ENCODE data around the gene RHBDD1.

Gene RHBDD1

DNA sequence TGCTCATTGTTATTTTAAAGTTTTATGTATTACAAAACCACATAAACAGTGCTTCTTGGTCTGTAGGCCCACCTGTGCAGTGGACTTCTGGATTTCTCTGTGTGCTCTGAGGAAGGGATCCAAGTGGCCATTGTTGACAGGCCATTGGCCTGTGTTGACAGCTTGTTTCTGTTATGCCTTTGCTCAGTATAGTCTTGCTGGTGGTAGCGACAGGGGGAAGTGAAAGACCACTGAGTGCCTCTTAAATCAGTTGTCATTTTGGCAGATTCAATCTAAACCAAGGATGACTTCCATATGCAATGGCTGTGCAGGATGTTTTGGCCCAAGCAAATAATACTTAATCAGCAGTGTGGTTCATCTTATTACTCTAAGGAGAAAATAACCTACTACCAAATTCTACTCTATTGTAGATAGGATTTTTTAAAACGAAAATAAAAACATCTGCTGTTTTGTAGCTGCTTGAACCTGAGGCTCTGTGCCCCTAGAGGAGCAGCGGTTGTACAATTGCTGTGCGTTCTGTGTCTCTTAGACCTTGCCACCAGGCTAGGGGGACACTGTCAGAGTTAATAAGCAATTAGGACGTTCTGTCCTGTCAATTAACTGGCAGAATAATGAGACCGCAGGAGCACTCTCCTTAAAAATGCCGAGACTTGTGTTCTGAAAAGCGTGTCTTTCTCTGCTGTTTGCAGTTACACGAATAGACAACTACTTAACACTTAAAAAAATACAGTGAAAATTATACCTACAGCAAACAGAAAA, 108.2 kb downstream of the RHBDD1 start:
- no peak for DNase-seq

DNA sequence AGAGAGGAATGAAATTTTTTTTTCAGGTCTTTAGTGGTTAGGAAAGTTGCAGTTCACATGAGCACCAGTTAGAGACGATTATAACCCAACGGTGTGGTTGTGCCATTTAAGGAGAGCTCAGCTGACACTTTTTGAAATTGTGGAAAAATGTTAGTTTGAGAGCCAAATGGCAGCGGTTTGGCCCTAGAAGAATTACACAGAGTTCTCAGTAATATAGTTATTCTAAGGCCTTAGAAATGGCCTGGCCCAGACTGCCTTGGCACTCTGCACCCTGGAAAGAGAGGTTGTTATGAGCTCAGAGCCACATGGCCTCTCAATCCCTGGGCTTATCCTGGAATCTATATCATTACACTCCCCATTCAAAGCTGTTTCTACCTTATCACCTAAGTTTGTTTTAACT, 117.4 kb downstream of the RHBDD1 start:
- no peak for DNase-seq

DNA sequence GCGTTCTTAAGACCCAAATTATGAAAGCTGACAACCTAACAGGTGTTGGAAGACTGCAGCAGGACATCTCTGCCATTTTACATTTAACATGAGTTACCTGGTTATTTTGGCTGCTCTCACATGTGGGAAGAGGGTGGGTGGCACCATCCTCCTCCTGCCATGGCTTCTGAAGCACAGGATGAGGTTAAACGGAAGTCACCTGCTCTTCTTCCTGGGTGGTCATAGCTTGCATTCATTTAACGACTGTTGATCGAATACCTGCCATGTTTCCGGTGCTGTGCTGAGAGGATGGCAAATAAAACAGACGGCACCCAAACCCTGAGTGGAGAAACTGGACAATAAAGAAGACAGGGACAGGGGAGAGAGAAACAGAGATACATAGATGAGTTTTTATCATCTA, 118.0 kb downstream of the RHBDD1 start:
- no peak for DNase-seq

DNA sequence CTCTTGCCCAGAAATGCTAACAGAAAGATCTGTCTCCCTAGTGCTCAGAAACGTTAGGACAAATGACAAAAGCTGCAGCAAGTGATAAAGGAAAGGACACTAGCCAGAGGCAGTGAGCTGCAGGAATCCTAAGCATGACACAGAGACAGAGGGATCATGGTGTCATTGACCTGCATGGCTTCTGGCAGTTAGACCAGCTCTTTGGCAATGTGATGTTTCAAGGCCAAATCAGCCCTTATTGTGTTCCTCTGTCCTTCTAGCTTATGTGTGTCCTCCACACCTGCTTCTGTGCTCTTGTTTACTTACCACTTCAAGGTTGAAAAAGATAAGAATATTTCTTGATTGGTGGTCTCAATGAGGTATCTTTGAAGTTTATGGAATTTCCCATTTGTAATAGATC, 120.8 kb downstream of the RHBDD1 start:
- DNase-seq: no peak

DNA sequence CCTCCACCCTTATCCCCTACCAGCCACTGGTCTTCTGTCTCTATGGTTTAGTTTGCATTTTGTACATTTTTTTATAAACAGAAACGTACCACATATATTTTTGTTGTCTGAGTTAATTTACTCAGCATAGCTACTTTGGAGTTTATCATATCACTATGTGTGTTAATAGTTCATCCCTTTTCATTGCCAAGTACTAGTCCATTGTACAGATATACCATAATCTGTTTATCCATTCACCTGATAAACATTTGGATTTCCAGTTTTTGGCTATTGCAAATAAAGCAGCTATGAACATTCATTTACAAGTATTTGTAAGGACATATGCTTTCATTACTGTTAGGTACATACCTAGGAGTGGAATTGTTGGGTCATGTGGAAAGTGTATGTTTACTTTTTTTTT, 123.6 kb downstream of the RHBDD1 start:
- no peak for DNase-seq

DNA sequence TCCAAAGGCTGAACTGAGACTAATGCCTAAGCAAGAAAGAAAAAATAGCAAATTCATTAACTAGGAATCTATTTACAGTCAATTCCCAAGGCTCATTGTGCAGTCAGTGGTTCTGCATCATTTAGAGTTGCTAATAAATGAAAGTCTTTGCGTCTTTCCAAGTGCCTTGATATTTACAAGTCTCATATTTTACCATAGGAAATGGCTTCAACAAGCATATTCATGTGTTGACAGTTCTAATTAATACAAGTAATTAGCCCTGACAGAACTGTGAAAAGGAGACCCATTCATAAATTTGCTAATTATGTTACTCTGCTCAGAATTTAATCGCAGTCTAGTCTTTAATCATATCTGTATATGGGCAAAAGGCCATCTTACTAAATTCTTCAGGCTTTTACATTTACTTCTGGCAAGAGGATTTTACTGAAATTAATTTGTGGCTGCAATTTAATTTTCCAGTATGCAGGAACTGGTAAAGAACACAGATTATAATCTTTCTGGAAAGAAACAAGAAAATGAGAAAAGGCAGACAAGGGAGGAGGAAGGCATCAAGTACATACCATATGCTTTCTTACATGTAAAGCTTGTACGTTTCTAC, 126.4 kb downstream of the RHBDD1 start:
- no peak for DNase-seq

DNA sequence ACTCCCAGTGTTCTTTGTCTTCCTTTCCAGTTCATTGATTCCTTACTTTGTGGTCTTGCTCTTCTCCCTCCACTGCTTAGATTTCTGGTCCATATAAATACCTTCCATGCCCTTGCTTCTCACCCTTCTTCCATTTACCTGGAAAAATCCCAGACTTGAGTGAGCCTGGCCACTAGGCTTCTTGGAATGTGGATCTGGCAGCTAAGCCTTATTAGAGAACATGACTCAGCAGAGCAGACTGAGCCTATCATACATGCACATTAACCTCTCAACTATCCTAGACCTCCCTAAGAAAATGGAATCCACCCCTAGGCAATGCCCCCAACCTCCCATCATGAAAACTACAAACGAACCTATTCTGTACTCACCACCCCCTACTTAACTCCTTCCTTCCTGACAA, 127.7 kb downstream of the RHBDD1 start:
- DNase-seq: no peak

DNA sequence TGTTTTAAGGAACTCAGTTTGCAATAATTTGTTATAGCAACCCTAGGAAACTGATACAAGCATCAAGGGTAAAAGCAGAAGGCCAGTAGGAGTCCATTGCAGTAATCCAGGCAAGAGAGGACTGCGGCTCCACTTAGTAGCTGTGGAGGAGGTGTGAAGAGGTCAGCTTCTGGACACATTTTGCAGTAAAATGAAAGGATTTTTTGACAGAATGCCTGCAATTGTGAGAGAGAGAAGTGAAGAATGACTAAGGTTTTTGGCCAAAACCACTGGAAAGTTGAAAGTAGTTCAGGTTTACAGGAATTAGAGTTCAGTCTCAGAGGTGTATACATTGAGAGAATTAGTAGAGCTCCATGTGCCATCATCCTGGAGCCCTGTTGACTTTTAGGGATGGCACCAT, 129.5 kb downstream of the RHBDD1 start:
- DNase-seq: no peak

DNA sequence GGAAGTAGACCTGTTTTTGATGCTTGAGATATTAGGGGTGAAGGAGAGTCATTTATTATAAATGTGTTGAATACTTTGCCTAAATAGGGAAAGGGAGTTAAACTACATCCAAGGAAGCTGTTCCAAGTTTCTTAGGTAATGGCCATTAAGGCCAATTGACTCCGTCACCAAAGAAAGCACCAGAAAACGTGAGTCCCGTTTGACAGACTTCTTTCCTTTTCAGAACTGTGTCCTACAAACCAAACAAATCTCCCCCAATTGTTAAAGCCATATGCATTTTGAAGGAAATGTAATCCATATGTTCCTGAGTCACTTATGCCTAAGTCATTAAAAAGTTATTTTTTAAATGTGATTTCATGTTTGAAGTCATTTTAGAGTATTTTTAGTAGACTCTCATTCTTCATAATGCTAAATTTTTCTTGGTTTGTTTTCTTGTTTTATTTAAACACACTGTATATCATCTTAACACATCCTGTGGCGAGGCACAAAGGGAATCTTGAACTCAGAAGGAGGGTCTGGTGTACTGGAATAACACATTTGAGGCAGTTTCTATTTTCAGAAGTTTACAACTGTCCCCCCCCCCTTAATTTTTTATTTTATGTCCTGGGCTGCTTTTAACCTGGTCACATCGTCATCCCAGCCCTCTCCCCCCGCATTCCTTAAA, 133.7 kb downstream of the RHBDD1 start:
- no peak for DNase-seq

DNA sequence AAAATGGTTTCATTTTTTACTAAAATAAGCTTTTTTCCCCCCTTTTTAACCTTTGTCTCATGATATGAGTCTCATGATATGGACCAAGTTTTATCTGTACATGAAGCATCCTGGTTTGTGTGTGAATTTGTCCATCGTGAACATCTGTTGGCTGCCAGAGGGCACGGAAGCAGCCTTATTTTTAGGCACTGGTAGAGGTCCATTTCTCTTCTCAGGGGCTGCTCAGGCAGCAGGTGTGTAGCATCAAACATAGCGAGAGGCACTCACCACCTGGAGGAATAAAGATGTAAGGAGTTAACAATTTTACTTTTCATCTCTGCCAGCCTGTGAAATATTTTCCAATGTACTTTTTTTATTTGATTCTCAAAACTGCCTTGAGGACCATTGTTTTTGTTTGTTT, 134.5 kb downstream of the RHBDD1 start:
- no peak for DNase-seq

DNA sequence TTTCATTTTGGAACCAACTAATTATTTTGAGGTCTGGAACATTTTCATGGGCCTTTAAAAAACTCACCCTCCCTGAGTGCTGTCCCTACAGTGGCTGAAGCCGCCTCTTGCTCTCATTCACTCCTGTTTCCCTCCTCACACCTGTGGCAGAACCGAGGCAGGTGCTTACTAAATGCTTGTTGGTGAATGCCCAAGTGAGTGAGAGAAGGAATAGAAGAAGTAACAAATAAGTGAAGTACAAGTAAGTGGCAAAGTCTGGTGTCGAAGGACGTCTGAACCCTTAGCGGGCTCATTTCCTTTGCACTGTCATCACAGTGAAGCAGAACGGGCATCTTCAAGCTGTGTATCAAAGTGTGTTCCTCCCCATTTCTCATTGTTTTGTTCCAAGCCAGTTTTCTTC, 135.2 kb downstream of the RHBDD1 start:
- DNase-seq: no peak

DNA sequence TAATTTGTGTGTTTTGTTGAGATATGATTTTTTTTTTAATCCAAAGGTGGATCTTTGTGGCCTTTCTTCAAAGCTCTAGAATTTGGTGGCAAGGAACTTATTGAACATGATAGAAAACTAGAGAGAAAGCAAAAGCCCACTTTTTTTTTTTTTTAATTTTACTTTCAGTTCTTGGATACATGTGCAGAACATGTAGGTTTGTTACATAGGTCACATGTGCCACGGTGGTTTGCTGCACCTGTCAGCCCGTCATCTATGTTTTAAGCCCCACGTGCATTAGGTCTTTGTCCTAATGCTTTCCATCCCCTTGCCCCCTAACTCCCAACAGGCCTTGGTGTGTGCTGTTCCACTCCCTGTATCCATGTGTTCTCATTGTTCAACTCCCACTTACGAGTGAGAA, 135.9 kb downstream of the RHBDD1 start:
- DNase-seq: no peak

DNA sequence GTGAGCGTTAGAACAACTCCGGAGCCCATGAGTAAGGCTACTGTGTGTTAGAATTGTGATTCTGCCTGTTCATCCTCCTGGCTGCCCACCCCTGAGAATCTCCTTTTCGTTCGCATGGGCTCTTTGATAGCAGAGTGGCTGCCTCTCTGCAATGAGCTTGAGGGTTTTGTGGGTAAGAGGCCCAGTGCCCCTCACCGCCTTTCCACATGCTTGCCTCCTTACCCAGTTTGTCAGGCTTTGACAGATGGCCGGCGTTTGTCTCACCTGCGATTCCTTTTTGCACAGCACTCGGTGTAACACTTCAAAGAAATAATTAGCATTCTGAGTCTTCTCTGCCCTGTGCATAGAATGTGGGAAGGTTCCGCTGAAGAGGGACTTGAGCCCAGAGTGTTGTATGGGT, 138.0 kb downstream of the RHBDD1 start:
- no peak for DNase-seq

DNA sequence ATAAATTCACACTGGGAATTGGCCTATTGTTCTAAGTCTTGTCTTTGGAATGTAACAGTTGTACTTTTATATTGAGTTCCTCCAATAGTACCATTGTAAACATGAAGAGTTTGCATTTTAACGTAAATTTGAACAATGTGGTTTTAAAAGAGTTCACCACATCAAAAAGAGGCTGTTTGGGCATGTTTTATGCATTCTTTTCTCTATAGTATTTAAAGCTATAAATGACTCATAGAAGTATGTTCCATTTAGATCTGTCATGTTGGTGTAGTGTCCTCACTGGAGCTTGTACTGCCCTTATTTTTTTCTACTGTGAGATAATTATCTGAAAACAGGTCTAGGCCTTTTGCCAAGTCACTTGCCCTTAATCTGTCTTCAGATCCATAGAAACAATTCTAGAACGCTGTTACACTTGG, 141.9 kb downstream of the RHBDD1 start:
- no peak for DNase-seq

DNA sequence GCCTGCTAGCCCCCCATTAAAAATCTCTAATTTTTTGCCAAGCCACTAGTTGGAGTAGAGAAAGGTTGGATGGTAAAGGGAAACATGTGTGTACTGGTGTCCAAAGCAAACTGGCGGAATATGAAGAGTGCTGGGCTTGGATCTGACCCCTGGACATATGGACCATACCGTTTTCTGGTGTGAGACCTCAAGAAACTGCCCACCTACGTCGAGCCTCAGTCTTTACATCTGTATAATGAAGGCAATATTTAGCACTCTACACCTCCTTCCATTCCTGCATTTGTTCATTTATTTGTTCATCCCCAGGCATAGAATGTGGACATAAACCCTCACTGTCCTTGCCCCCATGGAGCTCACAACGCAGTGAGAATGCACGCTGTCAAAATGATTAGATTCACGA, 142.4 kb downstream of the RHBDD1 start:
- DNase-seq: no peak

DNA sequence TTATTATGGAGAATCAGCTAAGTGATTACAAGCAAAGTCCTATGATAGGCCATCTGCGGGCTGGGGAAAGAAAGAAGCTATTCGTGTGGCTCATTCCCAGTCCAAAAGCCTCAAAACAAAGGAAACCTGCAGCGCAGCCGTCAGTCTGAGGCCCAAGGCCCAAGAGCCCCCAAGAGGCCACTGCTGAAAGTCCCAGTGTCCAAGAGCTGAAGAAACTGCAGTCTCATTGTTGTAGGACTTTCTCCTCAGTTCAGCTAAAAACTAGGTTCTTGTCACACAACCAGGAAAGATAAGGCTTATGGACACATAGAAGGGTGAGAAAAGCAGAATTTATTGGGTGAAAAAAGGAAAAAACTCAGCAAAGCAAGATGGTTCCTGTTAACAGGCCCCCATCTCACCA, 143.2 kb downstream of the RHBDD1 start:
- DNase-seq: no peak

DNA sequence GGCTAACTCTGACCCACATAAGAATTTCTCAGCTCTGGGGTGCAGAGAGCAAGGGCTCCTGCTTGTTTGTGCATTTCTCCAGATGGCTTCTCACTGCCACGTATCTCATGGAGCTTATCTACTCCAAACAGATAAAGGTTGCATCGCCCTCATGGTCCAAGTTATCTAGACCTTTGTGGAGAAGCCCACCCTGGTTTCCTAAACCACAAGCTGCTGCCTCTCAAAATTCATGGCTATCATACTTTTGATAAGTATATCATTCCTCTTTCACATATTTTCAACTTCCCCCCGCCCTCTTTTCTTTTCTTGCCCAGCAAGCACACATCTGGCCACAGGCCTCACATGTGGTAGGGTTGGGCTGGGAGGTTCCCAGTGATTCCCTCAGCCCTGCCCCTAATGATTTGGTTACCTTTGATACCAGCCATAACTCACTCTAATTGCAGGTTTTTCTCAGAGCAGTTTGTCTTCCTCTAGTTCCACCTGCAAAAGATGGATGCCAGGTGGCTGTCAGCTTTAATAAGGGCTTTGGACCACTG, 146.0 kb downstream of the RHBDD1 start:
- DNase-seq: no peak

DNA sequence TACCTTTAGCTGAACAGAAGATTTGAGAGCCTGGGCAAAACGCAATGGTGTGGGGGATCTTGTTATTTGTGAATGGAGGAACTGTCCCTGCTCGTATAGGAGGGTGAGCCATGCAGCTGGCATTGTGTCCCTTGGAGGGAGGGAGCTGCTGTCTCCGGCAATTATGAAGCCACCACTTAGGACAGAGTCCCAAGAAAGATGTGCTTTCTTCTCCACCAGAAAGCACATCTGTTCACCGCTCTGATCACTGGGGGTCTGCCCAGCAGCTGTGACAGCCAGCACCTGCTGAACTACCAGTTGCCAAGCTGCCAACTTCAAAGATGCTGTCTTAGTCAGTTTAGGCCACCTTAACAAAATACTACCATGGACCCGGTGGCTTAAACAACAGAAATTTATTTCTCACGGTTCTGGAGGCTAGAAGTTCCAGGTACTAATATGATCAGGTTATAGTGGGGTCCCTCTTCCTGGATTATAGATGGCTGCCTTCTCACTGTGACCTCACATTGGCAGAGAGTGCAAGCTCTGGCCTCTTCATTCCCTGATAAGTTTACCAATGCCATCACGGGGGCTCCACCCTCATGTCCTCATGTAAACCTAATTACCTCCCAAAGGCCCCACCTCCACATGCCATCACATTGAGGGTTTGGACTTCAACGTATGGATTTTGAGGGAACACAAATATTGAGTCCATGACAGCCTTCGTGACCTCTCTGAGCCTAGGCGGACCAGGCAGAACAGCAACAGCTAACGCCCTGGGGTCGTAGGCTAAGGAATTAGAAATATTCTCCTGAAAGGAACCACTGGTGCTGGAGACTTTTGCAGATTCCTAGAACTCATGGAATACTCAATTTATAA, 148.3 kb downstream of the RHBDD1 start:
- no peak for DNase-seq

DNA sequence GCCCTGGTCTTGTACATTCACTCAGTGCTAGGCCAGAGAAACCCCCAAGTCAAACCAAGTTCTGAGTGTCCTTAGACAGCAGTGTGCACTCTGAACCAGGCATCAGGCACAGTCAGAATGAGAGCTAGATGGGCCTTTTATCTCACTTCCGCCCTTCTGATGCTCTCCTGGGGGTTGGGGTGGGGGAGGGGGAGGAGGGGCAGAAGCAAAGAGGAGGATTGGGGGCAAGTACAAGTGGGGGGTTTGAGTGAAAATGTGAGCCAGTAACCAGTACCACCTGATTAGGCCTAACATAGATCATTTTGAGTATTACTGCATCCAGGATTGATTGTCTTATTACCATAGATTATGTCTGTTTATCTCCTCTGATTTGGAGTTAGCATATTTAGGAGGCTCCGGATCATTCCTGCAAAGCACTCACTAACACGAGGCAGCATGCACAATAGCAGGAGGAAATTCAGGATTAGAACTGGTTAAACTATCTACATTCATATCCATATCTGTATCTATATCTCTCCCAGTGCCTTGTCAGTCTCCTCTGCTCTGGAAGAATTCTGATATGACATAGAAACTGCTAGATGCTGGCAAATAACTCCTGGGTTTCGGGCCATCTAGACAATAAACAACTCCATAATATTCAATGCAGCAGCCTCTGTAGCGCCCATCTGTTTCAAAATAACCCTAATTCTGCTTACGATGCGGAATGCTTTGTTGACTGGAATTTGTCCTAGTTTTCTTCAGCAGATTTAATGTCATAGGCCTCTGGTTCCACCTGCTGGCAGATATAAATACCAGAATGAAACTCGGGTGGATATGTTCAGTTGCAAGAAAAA, 149.1 kb downstream of the RHBDD1 start:
- DNase-seq: no peak

DNA sequence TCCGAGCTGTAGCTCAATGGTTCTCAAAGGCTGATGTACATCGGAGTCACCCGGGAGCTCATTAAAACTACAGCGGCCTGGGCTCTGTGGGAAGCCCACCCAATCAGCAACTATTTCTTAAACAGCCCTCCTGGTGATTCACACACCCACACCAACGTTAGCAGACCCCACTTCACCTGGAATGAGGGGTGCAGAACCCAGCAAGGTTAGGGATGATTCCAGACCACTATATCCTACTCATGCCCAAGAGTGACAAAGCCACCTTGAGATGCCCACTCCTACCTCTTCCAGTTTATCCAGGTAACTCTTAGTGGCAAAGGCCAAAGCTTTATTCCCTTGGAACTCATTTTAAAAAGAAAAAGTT, 149.7 kb downstream of the RHBDD1 start:
- no peak for DNase-seq

DNA sequence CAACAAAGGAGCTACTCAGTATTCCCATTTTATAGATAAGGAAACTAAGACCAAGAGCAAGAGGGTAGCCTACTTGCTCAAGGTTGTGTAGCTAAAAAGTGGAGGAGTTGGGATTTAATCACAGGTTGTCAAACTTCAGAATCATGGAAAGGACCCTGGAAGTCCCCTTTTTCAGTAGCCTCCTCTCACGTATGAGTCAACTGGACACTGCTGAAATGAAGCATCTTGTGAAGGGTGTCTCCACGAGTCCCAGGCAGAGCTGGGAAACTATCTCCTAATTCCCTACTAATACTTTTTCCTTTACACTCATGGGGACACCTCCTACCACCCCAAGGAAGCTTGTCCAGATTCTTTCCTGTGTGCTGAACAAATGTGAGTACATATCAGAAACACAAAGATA, 155.8 kb downstream of the RHBDD1 start:
- no peak for DNase-seq

DNA sequence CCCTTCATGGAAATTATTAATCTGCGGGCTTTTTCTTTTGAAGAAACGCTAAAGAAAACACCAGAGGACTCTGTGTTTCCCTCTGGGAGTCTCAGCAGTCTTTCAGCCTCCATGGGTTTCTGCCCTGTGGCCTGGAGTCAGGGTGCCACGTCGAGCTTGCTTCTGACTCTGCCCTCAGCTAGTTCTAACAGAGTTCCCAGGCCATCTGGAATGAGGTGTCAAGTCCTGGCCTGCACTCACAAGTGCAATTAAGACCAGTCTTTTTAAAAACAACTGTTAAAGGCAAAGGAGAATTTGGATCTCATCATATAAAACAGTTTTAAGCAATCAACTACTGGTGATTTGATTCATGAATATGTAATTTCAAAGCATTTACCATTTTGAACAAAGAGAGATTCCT, 157.3 kb downstream of the RHBDD1 start:
- no peak for DNase-seq
